IMR-90 (cell line): Measurements from ENCODE around the gene DUSP7.
A peak's percentile ranks its signal among the peaks of the same experiment; 100 is the strongest.

ENCODE experiments used
- MAFK ChIP-seq: IDR thresholded peaks from 2 replicates; pipeline ENCODE4 v1.6.1; 2012; ENCODE audit warnings: low read depth, low read length, improper control_type of control experiment
- POLR2A ChIP-seq: IDR thresholded peaks from 2 replicates; pipeline ENCODE4 v1.6.1; 2012; ENCODE audit warnings: mild to moderate bottlenecking, low read depth, low read length
- RFX5 ChIP-seq: IDR thresholded peaks from 2 replicates; pipeline ENCODE4 v1.8.0; 2012; ENCODE audit warnings: low read depth, mild to moderate bottlenecking, low read length, moderate library complexity
- TF ChIP-seq, protein P1 (sequence below): conservative IDR thresholded peaks from 2 replicates; pipeline ENCODE4 v1.5.1; 2012; ENCODE audit warnings: mild to moderate bottlenecking, low read depth, low read length, improper control_type of control experiment

DNA sequence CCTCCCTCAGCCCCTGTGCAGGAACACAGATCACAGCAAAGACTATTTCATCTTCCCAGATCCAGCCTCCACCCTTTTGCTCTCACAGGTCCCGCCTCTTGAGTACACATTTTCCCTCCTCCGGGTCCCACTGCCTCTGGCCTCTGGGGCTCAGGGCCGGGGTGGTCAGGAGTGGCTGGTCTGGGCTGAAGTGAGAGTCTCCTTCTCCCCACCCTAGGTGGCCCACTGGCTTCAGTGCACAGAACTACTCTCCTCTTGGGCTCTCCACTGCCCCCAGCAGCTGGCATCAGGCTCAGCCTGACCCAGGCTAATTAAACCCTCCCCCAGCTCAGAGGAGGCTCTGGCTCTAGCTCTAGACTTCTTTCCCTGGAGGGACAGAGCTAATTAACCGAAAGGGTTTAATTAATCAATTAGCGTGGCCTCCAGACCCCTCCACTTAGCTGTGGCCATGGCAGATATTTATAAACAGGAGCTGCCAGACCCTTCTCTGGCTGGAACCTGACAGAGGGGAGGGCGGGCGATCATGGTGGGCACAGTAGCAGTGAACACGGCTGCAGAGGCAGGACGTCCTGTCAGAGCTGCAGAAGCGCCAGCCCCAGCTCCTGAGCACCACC lies 15.1 kb downstream of the DUSP7 start:
- TF ChIP-seq MAFK (no peak), RFX5 (no peak), POLR2A (no peak)
- TF ChIP-seq, protein P1, sequence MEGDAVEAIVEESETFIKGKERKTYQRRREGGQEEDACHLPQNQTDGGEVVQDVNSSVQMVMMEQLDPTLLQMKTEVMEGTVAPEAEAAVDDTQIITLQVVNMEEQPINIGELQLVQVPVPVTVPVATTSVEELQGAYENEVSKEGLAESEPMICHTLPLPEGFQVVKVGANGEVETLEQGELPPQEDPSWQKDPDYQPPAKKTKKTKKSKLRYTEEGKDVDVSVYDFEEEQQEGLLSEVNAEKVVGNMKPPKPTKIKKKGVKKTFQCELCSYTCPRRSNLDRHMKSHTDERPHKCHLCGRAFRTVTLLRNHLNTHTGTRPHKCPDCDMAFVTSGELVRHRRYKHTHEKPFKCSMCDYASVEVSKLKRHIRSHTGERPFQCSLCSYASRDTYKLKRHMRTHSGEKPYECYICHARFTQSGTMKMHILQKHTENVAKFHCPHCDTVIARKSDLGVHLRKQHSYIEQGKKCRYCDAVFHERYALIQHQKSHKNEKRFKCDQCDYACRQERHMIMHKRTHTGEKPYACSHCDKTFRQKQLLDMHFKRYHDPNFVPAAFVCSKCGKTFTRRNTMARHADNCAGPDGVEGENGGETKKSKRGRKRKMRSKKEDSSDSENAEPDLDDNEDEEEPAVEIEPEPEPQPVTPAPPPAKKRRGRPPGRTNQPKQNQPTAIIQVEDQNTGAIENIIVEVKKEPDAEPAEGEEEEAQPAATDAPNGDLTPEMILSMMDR, result peak; percentile 32
